Hepatocyte (in vitro differentiated cells): Measurements from ENCODE around the gene ALG14.

Experiments used
- CTCF ChIP-seq: fragments of 200-600 bp; sonication (generic); IDR thresholded peaks from 2 replicates; pipeline ENCODE4 v1.5.1; 2016; ENCODE audit warnings: antibody characterized with exemption, mild to moderate bottlenecking; ENCODE audit not compliant: poor library complexity
- EZH2 ChIP-seq: fragments of 200-600 bp; sonication (generic); IDR thresholded peaks from 2 replicates; pipeline ENCODE4 v1.6.1; 2016; ENCODE audit warnings: antibody characterized with exemption, mild to moderate bottlenecking, borderline replicate concordance

- TF ChIP-seq CTCF: no peak
- no peak for TF ChIP-seq EZH2
Measured at GRCh38 chr1:95095833-95096217, 23.1 kb upstream of the ALG14 start.
